GM12872 (cell line): Measurements from ENCODE around the gene AMOTL1.

Experiments used
- CTCF ChIP-seq: IDR thresholded peaks from 3 replicates; pipeline ENCODE4 v1.5.1; 2011; ENCODE audit warnings: low read depth, mild to moderate bottlenecking, low read length, moderate library complexity; ENCODE audit not compliant: insufficient read depth

Gene AMOTL1

GRCh38 chr11:94838027-94838731, 70.0 kb downstream of the AMOTL1 start:
- no peak for TF ChIP-seq CTCF

GRCh38 chr11:94840209-94840608, 72.1 kb downstream of the AMOTL1 start:
- no peak for TF ChIP-seq CTCF

GRCh38 chr11:94844031-94844430, 75.9 kb downstream of the AMOTL1 start:
- TF ChIP-seq CTCF = no peak

- TF ChIP-seq CTCF = no peak
Measured at GRCh38 chr11:94845622-94846021, 77.5 kb downstream of the AMOTL1 start.

- no peak for TF ChIP-seq CTCF
Measured at GRCh38 chr11:94849839-94850238, 81.7 kb downstream of the AMOTL1 start.

- TF ChIP-seq CTCF = no peak
Measured at GRCh38 chr11:94851864-94852636, 83.9 kb downstream of the AMOTL1 start.

- no peak for TF ChIP-seq CTCF
Measured at GRCh38 chr11:94853836-94854235, 85.7 kb downstream of the AMOTL1 start.
